Fibroblast of skin of abdomen (primary cell): ENCODE results near the gene GPATCH2L.
A peak's percentile ranks its signal among the peaks of the same experiment; 100 is the strongest.

Experiments
- DNase-seq: peaks from one replicate; pipeline ENCODE4 v3.0.0-alpha.2; 2013

GPATCH2L gene

DNA sequence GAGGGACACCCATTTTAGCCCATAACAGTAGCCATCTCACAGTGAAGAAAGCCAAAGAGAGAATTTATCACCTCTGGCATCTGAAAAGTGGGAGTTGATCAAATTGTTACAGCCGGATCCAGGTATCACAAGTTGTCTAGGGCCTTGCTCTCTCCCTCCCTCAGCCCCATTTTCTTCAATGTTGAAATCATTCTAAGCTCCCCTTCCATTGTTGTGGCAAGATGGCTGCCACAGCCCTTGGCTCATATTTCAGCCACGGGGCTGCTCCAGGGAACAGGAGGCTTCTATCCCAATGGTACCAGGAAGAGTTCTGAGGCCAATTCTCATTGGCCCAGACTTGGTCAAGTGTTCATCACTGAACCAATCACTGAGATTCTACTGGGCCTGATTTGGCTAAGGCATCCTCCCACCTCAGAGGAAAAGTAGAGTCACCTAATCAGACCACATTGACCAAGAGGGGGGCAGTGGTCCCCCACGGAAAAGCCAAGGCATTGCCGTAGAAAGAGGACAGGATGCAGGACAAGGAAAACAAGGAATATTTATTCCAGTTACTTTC is 106.2 kb downstream of the GPATCH2L start:
- DNase-seq = no peak

DNA sequence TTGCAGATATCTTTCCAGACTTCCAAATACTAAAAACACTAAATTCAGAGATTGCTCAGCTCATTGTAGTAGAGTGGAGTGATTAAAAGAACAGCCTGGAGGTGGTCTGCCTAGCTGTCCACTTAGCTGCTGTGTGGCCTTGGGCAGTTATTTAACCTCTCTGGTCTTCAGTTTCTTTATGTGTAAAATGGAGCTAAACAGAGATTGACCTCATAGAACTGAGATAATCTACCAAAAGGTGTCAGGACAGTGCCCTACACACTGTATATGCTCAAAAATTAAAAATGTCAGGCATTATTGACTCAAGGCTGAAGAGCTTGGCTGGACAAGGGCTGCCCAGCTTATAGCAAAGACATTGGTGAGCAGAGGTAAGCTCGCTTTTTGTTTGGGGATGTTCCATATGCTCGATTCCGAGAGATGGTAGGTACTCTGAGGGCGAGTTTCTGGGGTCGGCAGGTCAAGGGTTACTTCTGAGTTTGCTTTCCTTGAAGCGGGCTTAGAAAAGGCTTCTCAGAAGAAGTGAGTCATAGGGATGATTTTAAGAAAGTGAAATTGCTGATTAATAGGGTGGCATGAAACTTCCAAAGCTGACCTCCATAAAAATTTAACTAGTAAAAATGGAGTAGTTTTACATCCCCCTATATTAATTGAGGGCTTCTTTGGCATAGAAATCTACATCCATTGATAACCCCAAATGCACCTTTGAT is 107.5 kb downstream of the GPATCH2L start:
- no peak for DNase-seq

DNA sequence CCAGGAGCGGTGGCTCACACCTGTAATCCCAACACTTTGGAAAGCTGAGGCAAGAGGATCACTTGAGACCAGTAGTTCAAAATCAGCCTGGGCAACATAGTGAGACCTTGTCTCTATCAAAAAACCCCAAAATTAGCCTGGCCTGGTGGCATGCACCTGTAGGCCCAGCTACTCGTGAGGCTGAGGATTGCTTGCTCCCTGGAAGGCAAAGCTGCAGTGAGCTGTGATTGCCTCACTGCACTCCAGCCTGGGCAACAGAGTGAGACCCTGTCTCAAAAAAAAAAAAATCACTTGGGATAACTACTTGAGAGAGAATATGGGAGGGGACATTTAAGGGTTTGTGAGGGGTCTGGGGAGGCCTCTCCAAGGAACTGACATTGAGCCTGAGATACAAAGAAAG is 109.0 kb downstream of the GPATCH2L start:
- no peak for DNase-seq

GRCh38 chr14:76261371-76261811 is 109.7 kb downstream of the GPATCH2L start:
- DNase-seq = peak; percentile 52

DNA sequence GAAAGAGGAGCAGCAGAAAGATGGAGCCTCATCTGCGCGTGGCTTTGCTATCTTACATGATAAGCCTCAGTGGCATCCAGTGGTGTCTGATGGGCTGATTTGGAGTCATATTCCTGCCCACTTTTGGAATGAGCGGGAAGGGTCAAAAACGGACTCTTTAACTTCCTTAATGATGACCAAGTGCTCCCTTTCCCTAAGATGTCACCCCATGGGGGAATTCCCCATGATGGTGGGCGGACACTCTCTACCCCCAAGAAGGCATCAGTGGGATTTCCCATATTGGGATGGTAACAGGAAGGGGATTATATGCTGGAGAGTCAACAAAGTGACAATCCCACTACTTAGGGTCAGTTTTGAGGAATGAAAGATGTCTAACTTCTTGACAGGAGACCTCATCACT is 110.9 kb downstream of the GPATCH2L start:
- DNase-seq = no peak
